Tibial nerve (tissue), 4 donors: ENCODE measurements around the gene ESPL1. TPM values are rescaled to one million over a fixed set of nuclear protein-coding genes. Genes with fewer than 3 reads are reported as not detected.
A peak's percentile ranks its signal among the peaks of the same experiment; 100 is the strongest.

Experiments
- DNase-seq, 2 donors: peaks; one replicate each; pipeline ENCODE4 v3.0.0-alpha.2; 2019; ENCODE audit warnings: low spot score in 2 of 2
- H3K27ac ChIP-seq, 4 donors: fragments of 200-600 bp; sonication (generic) in 3 of 4; one replicate each; pipeline ENCODE4 v1.5.1; 2017 to 2019; ENCODE audit warnings: mild to moderate bottlenecking in 1 of 4
- H3K27me3 ChIP-seq, 2 donors: fragments of 200-600 bp; sonication (generic) in 1 of 2; one replicate each; pipeline versions ENCODE4 v1.5.1 to v1.6.0; 2017 to 2019
- H3K36me3 ChIP-seq, 3 donors: fragments of 200-600 bp; sonication (generic); one replicate each; pipeline ENCODE4 v1.5.1; 2018 to 2019
- H3K4me1 ChIP-seq, 4 donors: fragments of 200-600 bp; sonication (generic) in 3 of 4; one replicate each; pipeline ENCODE4 v1.5.1; 2017 to 2019
- H3K4me3 ChIP-seq, 4 donors: fragments of 200-600 bp; sonication (generic) in 3 of 4; one replicate each; pipeline ENCODE4 v1.5.1; 2017 to 2019; ENCODE audit warnings: mild to moderate bottlenecking in 1 of 4, moderate library complexity in 1 of 4
- H3K9me3 ChIP-seq, 4 donors: fragments of 200-600 bp; sonication (generic) in 3 of 4; one replicate each; pipeline ENCODE4 v1.5.1; 2017 to 2019
- EP300 ChIP-seq, 2 donors: sonication (generic); formaldehyde crosslinking; IDR thresholded peaks; one replicate each; pipeline ENCODE4 v1.6.1; 2017; ENCODE audit warnings: antibody characterized with exemption in 2 of 2, mild to moderate bottlenecking in 1 of 2
- POLR2A ChIP-seq, 2 donors: fragments of 450-650 bp; IDR thresholded peaks; one replicate each; pipeline ENCODE4 v1.6.1; 2017; ENCODE audit warnings: antibody characterized with exemption in 2 of 2, mild to moderate bottlenecking in 2 of 2, moderate library complexity in 2 of 2
- WGBS, 2 donors: methylation state at CpG; one replicate each; pipeline ENCODE4 v1.1.5; 2018; 5-methylcytosine and 5-hydroxymethylcytosine counted together
- total RNA-seq, 4 donors: library from RNA; depleted of rRNA; stranded (reverse); fragments of >200 nt; gene quantifications; one replicate each; pipeline ENCODE4 v1.1.0, GENCODE V29; 2016
- TF ChIP-seq, protein P1 (sequence below), 5 experiments: fragments of 200-600 bp in 3 of 5; fragments of 450-650 bp in 2 of 5; sonication (generic) in 3 of 5; IDR thresholded peaks; one replicate each; pipeline ENCODE4 v1.5.1; 2016 to 2019; ENCODE audit warnings: antibody characterized with exemption in 5 of 5, mild to moderate bottlenecking in 3 of 5, moderate library complexity in 2 of 5

Gene ESPL1
- total RNA-seq, 4 donors from 2014 or later = 2.2 to 8.7 (median 2.5) TPM; not detected in 1

DNA sequence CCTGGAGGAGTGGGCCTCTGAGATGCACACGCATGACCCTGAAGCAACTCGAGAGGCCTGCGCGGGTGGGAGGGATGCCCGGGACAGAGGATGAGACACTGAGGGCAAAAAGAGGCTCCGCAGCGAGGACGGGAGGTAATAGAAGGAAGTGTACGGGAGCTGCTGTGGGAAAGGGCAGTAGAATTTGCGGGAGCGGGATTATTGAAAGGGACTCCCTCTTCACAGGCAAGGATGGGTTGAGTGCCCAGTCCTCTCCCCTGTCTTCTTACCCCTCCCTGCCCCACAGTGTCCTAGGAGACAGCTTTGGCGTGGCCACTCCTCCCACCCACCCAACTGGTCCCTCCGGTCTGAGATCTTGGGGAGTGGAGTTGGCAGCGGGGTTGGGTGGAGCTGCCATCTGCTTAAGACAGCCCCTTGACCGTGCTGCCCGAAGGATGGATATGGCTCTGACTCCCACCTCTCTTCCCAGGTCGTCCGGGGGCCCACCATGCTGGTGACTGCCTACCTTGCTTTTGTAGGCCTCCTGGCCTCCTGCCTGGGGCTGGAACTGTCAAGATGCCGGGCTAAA, 15.7 kb upstream of the ESPL1 start:
- 8 to 10% methylated on average over 17 to 19 of the region's 19 CpGs for WGBS, 2 donors
- Histone ChIP-seq H3K4me3 (peak overlapping the region; percentile 68 to 92 (median 76)), H3K27ac (peak overlapping the region; percentile 81 to 92 (median 87)), H3K4me1 (peaks cover 0 to 30% (median 19%) of the 10 kb centered on the region in 4 donors), H3K27me3 (no peaks in the 10 kb centered on the region), H3K9me3 (no peaks in the 10 kb centered on the region), H3K36me3 (peaks cover 0 to 35% (median 0%) of the 10 kb centered on the region in 3 donors)
- TF ChIP-seq, protein P1, sequence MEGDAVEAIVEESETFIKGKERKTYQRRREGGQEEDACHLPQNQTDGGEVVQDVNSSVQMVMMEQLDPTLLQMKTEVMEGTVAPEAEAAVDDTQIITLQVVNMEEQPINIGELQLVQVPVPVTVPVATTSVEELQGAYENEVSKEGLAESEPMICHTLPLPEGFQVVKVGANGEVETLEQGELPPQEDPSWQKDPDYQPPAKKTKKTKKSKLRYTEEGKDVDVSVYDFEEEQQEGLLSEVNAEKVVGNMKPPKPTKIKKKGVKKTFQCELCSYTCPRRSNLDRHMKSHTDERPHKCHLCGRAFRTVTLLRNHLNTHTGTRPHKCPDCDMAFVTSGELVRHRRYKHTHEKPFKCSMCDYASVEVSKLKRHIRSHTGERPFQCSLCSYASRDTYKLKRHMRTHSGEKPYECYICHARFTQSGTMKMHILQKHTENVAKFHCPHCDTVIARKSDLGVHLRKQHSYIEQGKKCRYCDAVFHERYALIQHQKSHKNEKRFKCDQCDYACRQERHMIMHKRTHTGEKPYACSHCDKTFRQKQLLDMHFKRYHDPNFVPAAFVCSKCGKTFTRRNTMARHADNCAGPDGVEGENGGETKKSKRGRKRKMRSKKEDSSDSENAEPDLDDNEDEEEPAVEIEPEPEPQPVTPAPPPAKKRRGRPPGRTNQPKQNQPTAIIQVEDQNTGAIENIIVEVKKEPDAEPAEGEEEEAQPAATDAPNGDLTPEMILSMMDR (IDR thresholded peaks at IDR 0.05) = no peak
- TF ChIP-seq POLR2A (IDR thresholded peaks at IDR 0.05) = no peak
- TF ChIP-seq EP300 (IDR thresholded peaks at IDR 0.05) = no peak
- DNase-seq = no peak

DNA sequence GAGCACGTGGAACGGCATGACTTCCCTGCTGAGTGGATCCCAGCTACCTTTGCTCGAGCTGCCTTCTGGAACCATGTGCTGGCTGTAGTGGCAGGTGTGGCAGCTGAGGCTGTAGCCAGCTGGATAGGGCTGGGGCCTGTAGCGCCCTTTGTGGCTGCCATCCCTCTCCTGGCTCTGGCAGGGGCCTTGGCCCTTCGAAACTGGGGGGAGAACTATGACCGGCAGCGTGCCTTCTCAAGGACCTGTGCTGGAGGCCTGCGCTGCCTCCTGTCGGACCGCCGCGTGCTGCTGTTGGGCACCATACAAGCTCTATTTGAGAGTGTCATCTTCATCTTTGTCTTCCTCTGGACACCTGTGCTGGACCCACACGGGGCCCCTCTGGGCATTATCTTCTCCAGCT, 14.8 kb upstream of the ESPL1 start:
- H3K9me3 ChIP-seq = no peaks in the 10 kb centered on the region
- 87 to 95% methylated on average over 10 to 13 of the region's 13 CpGs for WGBS, 2 donors
- peaks cover 0 to 35% (median 0%) of the 10 kb centered on the region in 3 donors for H3K36me3 ChIP-seq
- no peaks in the 10 kb centered on the region for H3K27me3 ChIP-seq
- no peak for DNase-seq
- H3K4me1 ChIP-seq = peaks cover 0 to 30% (median 19%) of the 10 kb centered on the region in 4 donors
- peak overlapping the region in 1 of 4 donors; percentile 92 for H3K4me3 ChIP-seq
- H3K27ac ChIP-seq = peak overlapping the region in 1 of 4 donors; percentile 92
- TF ChIP-seq, protein P1 (IDR thresholded peaks at IDR 0.05) = no peak
- TF ChIP-seq EP300 (IDR thresholded peaks at IDR 0.05) (no peak), POLR2A (IDR thresholded peaks at IDR 0.05) (no peak)

DNA sequence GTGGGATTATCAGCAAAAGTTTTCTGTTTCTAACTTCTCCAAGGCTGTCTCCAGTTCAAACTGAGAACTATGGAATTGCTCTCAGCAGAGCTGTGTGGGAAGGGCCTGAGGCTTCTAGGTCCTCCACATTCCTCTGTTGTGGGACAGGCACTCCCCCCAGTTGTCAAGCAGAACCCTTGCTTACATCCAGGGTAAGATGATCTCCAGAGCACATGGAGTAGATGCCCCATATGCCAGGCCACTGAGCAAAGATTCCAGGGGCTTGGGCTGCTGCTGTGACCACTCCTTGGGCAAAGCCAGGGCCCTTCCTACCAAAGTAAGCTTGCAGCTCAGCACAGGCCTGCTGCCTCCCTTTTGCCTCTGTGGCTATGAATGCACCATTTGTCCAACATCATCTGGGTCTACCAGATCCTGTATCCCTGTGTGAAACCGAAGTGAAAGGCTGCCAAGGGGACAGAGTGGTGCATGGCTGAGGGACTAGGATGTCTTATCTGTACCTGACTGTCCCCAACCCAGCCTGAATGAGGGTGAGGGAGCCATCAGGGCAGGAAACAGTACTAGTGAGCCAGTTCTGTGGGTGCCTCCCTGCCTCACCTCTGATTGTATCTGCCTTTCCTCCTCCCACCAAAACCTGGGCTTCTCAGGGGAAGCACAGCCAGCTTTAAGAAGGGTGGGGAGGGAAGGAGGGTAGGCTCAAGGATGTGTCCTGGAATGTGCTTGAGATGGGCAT, 13.1 kb upstream of the ESPL1 start:
- no peaks in the 10 kb centered on the region for H3K9me3 ChIP-seq
- TF ChIP-seq, protein P1 (IDR thresholded peaks at IDR 0.05) = no peak
- TF ChIP-seq POLR2A (IDR thresholded peaks at IDR 0.05) (no peak), EP300 (IDR thresholded peaks at IDR 0.05) (no peak)
- 69% methylated on average over 1 of the region's 1 CpG; no CpG with 5 or more reads in 1 of the 2 donors for whole genome bisulfite sequencing, 2 donors
- peaks cover 0 to 30% (median 19%) of the 10 kb centered on the region in 4 donors for H3K4me1 ChIP-seq
- no peak overlapping the region for H3K4me3 ChIP-seq
- H3K27me3 ChIP-seq = no peaks in the 10 kb centered on the region
- no peak for DNase-seq
- H3K27ac ChIP-seq = no peak overlapping the region
- H3K36me3 ChIP-seq = peaks cover 0 to 35% (median 0%) of the 10 kb centered on the region in 3 donors

DNA sequence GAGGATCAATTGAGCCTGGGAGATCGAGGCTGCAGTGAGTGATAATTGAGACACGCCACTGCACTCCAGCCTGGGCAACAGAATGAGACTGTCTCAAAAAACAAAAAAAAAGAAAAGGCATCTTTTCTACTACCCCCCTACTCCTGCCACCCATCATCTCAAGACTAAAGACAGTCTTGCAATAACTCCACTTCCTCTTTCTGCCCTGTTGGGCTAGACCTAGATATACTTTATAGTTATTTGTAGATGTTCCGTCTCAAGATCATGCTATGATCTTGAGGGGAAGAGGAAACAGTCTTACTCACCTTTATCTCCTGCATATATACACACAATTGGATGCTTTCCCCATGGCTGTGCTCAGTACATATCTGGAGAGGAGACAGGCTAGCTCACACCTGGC, 12.1 kb upstream of the ESPL1 start:
- Histone ChIP-seq H3K9me3 (no peaks in the 10 kb centered on the region), H3K4me3 (no peak overlapping the region), H3K36me3 (peaks cover 0 to 35% (median 0%) of the 10 kb centered on the region in 3 donors), H3K27ac (no peak overlapping the region), H3K4me1 (peaks cover 0 to 25% (median 15%) of the 10 kb centered on the region in 4 donors), H3K27me3 (no peaks in the 10 kb centered on the region)
- no peak for DNase-seq
- TF ChIP-seq POLR2A (IDR thresholded peaks at IDR 0.05) (no peak), EP300 (IDR thresholded peaks at IDR 0.05) (no peak)
- TF ChIP-seq, protein P1 (IDR thresholded peaks at IDR 0.05) = no peak
- 72 to 79% methylated on average over 3 of the region's 3 CpGs for WGBS, 2 donors
